Frontal cortex (tissue), 4 donors: ENCODE data around the gene NCAM1. TPM values are rescaled to one million over a fixed set of nuclear protein-coding genes. Genes with fewer than 3 reads are reported as not detected.

Source experiments
- DNase-seq, 2 donors: peaks; one replicate each; pipeline ENCODE4 v3.0.0; 2012; ENCODE audit warnings: low spot score in 2 of 2
- FAIRE-seq: peaks from 2 replicates; lab custom pipeline; 2012; peaks lifted over from hg19 to GRCh38; lab: Jason Lieb, UNC
- total RNA-seq: library from RNA; depleted of rRNA; stranded (reverse); fragments of >200 nt; gene quantifications from one replicate; pipeline ENCODE4 v1.2.3, GENCODE V29; 2014
- donor health status: control.
- donor health status: control.
- donor health status: control.

The NCAM1 gene
- total RNA-seq, 1 donor from 2014 or later = 515 TPM

DNA sequence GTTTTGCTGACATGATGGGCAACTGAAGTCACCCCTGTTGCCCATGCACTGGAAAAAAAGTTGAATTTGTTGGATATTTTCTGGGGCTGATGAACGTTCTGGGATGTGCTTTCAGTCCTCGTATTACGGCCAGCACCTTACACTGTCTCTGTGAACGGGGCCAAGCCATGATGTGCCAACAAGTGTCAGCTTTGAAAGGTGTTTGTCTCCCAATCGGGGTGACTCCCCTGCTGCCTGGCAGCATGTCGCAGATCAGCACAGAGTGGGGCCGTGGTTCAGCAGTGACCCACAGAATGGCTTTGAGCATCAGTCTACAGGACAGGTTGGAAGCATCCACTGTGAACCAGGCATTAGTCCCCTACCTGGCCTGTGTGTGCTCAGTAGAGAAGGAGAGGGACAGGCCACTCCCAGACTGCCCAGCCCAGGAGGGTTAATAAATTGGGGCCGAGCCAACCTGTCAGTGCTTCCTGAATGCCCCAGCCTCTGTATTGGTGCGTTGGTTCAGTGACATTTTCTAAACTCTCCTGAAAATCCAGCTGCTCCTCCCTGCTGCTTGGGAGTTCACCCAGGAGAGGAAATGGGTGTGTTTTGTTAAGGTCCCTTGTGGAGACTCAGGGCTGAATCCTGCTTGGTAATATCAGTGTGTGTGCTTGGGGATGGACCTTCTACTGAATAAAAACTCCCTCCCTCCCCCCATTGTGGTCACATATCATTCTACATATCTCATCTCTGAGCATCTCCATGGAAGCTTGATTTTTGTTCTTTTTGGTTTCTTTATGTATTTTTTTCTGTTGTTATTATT, 302.4 kb downstream of the NCAM1 start:
- FAIRE-seq (no peak), DNase-seq (no peak)

DNA sequence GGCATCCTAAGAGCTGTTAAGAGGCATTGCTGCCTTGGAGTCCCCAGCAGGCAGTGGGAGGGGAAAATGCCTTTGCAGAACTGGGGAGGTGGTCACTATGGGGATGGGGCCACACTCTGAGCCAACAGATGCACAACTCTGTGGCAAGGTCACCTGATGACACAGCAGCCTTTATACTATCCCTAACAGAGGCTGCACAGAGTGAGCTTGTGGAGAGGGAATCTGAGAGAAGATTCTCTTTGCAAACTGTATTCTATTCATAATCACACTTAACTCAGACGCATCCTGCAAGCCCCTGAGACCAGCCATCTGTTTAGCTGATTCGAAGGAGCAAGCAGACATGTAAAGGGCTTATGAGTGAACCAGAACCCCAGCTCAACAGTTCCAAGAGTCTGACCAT, 304.1 kb downstream of the NCAM1 start:
- FAIRE-seq (no peak), DNase-seq (no peak)

DNA sequence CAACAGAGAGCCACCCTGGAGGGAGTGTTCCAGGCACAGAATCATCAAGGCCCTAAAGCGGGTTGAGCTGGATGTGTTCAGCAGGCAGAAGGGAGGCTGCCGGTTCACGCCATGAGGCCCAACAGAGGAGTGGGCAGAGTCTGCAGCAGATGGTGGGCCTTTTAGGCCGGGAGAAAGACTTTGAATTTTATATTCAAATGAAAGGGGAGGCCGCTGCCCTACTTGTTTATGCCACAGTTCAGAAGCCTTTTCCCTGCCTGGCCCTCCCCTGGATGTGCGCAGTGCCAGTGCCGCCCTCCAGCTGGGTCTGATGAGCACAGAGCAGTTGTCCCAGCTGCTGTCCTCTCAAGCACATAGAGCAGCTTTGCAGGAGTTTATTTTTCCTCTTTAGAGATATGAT, 306.3 kb downstream of the NCAM1 start:
- no peak for DNase-seq
- FAIRE-seq = no peak

DNA sequence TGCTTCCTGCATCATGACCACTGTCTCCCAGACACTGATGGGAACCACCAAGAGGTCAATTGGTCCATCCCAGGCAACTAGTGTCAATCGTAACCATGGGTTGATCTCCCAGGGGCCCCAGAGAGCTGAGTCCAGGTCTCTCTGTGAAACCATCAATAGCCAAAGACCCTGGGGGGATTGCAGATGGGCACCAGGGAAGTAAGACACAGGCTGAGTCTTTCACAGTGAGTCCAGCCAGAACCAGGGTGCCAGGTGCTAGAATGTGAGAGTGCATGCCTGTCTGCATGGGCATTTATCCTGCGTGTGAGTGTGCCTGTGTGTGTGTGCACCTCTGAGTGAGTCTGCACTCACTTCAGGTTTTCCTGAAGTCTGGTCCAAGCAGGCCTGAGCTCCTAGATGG, 307.9 kb downstream of the NCAM1 start:
- no peak for FAIRE-seq

DNA sequence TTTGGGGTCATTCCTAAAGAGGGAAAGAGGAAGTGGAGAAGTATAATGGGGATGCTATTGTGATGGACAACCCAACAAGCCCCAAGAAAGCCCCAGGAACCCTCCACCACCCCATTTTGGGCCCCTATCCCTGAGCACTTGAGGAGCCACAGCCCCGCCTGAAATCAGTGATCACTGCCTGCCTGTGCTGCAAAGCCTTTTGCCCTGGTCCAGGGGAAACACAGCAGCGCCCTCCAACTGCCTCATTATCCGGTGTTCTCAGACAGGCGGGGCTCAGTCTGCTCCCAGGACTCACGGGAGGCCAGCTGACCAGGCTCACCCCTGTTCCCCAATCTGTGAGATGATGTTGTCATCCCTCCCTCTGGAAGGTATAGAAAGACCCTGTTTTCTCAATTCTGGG, 308.4 kb downstream of the NCAM1 start:
- FAIRE-seq = no peak

More for the DNA sequence above, 307.9 kb downstream of the NCAM1 start:
- no peak for DNase-seq

DNA sequence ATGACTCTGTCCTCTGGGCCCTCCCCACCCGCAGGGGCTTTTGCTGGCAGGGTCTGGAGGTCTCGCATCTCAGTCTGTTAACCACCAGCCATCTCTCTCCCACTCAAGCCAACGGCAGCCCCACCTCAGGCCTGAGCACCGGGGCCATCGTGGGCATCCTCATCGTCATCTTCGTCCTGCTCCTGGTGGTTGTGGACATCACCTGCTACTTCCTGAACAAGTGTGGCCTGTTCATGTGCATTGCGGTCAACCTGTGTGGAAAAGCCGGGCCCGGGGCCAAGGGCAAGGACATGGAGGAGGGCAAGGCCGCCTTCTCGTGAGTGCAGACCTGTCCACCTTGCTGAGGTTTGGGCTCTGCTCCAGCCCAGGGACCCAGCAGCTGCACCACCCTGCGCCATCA, 308.9 kb downstream of the NCAM1 start:
- no peak for FAIRE-seq

More for the DNA sequence above, 308.4 kb downstream of the NCAM1 start:
- DNase-seq = no peak

DNA sequence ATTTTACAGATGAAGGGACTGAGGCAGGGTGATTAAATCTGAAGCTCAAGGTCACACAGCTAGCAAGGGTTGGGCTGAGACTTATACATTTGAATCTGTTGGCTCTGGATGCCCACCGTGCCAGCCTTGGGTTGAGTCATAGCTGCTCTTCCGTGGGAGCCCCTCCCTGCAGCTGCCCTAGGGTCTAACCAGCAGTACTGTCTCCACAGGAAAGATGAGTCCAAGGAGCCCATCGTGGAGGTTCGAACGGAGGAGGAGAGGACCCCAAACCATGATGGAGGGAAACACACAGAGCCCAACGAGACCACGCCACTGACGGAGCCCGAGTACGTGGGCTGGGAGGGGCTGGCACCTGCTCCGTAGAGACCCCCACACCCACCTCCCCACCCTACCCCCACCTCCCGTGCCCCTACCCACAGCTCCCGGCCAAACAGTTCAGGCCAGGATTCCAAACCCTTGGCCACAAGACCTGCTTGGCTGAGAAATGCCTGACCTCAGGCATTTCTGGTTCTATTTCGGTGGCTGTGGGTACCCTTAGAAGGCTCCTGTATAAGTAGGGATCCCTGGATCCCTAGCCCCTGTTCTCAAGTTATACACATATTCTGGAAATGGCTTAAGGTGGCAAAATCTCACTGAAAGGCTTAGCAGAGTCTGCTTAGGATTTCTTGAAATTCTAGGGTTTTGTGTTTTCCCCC, 310.5 kb downstream of the NCAM1 start:
- DNase-seq (no peak), FAIRE-seq (no peak)

More for the DNA sequence above, 308.9 kb downstream of the NCAM1 start:
- no peak for DNase-seq

DNA sequence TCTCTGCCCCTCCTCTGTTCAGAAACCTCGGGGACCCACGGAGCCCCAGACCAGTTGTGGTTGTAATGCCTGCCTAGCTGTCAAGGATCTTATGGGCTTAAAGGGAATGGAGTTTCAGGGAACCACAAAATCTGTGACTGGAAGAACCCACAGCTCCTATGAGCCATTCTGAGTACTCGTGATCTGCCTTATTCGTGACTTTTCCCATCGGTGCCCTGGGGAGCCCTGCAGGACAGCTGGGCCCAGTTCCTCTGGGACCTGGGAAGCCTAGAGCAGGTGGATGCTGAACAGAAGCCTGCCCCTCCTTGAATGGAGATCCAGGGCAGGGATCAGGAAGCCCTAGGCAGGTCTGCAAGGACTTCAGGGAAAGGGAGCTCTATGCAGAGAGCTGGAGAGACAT, 311.1 kb downstream of the NCAM1 start:
- FAIRE-seq = no peak
- no peak for DNase-seq

DNA sequence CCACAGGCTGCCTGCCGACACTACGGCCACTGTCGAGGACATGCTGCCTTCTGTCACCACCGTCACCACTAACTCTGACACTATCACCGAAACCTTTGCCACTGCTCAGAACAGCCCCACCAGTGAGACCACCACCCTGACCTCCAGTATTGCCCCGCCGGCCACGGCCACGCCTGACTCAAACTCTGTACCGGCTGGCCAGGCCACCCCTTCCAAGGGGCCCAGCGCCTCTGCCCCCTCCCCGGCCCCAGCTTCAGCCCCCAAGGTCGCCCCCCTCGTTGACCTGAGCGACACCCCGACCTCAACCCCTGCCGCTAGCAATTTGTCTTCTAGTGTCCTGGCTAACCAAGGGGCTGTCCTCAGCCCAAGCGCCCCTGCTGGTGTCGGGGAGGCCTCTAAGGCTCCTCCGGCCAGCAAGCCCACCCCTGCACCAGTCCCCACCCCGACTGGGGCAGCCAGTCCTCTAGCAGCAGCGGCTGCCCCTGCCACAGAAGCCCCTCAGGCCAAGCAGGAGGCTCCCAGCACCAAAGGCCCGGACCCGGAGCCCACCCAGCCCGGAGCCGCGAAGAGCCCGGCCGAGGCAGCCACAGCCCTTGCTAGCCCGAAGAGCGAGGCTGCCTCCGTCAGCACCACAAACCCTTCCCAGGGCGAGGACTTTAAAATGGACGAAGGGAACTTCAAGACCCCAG, 311.9 kb downstream of the NCAM1 start:
- DNase-seq = no peak
- no peak for FAIRE-seq

DNA sequence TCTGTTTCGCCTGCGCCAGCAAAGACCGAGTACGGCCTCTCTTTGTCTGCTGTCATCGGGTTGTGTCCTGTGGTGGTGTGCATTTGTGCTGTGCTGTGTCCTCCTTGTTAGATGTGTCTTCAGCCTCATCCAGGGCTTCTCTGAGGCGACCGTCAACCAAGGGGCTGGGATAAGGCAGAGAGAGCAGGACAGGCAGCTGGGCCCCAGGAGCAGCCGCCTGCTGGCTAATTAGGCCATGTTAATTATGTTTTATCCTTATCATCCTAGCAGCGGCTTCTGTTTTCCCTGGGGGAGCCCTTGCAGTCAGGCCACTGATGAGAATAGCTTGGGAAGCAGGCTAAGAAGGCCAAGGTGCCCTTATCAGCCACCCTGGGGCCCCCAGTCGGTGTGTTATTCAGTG, 312.5 kb downstream of the NCAM1 start:
- DNase-seq (no peak), FAIRE-seq (no peak)

DNA sequence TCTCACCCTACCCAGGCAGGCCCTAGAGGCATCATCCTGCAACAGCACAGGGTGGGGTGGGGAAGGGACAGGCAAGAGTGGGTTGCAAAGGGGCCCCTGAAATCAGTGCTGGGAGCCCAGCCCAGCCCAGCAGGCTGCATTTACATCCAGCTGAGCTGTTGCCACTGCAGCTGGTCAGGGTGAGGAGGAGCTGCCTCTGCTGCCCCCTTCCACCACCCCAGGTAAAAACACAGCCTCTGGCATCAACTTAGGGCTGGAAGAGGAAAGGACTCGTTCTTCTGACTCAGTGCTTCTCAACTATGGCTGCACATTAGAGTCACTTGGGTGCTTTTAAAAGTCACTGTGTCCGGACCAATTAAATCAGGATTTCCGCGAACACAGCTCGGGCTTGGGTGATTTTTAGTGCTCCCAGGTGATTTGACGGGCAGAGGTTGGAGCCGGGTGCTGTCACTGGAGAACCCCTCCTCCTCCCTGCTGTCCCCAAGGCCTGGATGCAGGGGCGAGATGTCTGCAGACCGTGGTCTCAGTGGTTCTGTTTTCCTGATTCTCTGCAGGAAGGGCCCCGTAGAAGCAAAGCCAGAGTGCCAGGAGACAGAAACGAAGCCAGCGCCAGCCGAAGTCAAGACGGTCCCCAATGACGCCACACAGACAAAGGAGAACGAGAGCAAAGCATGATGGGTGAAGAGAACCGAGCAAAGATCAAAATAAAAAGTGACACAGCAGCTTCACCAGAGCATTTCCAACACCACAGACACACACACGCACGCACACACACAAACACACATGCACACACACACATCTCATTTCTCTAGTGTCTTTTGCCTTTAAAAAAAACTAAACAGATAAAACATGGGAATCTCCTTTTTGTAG, 313.7 kb downstream of the NCAM1 start:
- FAIRE-seq (no peak), DNase-seq (peak in 1 of 2 donors; percentile 40)

DNA sequence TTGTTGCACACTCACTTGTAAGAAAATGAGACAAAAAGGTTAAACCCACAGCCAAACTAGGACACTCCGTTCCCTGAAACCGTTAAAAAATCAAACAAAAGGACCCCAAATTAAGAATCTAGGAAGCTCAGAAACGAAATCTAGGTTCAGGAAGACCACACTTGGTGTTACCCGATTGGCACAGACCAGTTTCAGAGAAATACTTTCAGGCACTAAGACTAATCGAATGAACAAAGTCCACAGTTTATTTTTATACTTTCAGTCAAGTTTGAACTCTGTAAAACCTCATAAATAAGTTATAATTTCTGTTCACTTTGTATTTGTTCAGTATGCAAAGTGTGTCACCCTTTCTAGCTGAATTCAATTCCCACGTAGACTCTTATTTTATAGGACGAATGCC, 314.4 kb downstream of the NCAM1 start:
- FAIRE-seq (no peak), DNase-seq (no peak)

DNA sequence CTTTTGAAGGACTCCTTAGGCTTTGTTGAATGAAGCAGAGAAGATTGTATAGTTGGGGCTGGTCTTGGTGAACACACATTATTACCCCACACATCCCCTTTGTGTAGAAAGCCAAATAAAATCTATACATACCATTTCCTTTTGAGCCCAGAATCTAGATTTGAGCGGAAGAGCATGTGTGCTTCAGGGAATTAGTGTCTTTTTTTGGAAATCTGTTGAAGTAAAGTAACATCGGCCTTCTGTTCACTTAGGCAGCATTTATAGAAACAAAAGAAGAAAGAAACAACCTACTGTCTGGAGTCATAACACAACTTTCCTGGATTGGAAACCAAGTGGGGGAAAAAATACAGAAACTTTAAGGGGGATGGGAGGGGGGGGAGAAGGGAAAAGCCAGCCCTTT, 315.2 kb downstream of the NCAM1 start:
- FAIRE-seq (no peak), DNase-seq (no peak)

DNA sequence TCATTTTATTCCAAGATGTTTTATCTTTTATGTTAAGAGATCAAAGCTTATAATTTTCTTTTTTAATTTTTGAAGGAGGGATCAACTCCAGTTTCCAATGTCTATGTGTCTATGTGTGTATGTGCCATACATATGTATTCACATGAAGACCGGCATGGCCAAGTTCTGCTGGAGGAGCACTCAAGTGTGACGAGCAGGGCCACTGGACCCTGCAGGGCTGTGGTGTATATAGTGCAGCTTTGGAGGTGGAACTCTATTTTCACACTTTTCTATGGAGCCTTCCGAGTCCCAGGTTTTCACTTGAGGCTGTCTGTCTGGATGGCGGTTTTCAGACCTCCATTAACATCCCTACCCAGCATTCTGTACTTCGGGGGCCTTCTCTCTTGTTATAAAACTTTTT, 316.7 kb downstream of the NCAM1 start:
- FAIRE-seq (no peak), DNase-seq (no peak)

DNA sequence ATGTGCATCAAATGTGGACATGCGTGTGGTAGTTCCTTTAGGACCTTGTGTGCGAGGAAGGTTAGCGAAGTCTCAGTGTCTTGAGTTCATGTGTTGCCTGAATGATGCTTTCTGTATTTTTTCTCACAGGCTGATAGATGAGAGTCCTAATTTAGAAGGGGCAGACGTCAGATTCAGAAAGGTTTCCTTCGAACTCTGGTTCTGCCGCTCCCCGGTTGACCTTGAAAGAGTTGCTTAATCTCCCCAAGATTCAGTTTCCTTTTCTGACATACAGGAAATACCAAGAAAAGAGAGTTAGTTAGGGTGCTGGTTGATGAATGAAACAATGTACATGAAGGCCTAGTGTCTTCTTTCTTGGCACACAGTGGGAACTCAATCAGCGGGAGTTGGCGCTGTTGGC, 317.3 kb downstream of the NCAM1 start:
- FAIRE-seq = no peak

DNA sequence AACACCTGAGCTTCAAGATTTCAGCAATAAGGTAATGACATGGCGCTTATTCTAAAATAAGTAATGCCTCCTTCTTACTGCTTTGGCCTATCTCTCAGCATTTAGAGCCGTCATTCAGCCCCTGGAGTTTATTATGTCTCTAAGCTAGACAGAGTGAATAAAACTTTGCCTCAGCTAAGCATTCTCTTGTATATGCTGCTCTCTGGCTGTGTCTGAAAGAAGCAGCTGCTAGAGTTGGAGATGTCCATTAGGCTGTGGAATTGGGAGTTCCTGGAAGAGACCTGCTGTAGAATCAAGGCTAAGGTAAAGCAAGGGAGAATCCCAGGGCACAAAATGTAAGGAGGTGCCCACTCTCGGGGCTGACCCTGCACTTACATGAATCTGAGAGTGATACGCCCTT, 317.7 kb downstream of the NCAM1 start:
- DNase-seq = no peak
- FAIRE-seq = no peak

More for the DNA sequence above, 317.3 kb downstream of the NCAM1 start:
- no peak for DNase-seq

DNA sequence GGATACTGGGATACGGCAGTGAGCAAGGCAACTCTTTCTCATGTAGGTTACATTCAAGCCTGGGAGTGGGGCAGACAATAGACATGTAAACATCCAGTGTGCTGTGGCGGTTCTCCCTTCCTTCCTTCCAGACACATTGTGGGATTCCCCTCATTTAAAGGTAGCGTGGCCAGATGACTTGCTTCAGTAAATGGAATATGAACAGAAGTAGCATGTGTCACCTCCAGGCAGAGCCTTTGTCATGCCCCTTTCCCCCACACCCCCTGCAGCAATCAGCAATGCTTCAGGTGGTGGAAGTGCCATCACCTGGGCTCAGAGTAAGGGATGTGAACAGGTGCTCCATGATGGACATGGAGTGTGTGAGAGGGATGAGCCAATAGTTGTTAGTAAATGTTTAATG, 318.4 kb downstream of the NCAM1 start:
- FAIRE-seq (no peak), DNase-seq (no peak)

DNA sequence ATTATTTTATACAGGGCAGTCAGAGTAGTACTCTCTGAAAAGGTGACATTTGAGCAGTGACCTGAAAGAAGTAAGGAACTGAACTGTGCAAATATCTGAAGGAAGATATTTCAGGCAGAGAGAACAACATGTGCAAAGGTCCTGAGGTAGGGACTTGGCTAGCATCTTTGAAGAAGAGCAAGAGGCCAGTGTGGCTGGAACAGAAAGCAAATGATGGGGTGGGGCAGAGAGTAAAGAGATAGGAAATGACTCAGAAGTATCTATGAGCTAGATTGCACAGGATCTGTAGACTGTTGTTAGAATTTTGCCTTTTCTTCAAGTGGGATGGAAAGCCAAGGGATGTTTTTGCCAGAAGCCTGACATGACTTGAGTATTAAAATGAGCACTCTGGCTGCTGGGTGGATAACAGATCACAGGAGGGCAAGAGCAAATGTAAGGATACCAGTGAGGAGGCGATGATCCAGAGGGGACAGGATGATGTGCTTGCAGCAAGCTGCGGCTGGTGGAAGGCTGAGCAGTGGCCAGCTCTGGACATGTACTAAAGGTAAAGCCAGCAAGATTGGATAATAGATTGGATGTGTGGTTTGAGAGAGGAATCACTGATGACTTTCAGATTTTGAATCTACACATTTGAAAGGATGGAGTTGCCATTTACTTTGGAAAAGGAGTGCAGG, 320.0 kb downstream of the NCAM1 start:
- FAIRE-seq (no peak), DNase-seq (no peak)

DNA sequence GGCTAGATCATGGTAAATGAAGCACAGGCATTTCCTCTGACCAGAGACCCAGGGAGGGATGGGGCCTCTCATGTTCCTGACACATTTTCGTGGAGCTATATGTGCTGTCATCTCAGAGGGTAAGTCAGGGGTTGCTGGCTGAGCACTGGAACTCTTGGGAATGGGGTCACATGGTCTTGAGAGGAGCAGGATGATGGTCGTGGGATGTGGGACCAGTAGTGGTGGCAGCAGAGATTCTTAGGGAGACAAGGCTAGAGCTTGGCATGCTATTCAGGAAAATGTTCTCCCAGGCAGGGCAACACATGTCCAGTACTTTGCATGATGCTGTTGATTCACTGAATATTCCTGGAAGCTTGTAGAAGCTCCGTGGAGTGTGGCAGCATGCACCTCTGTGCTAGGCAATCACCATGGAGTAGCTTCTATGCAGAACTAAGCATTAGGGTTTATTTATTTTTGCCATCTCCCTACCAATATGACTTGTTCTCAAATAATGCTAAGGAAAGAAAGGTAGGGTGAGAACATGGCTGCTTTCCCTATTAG, 321.7 kb downstream of the NCAM1 start:
- FAIRE-seq = no peak
- DNase-seq = no peak
